MM.1S (cell line): ENCODE measurements around the gene SSBP4.

Source experiments
- DNase-seq: peaks from one replicate; pipeline ENCODE4 v3.0.0-alpha.2; 2015
- H2AFZ ChIP-seq: fragments of 300-600 bp; sonication (generic); 2 replicates; pipeline ENCODE4 v1.6.0; 2016; ENCODE audit warnings: antibody characterized with exemption, low read length
- H3F3A ChIP-seq: fragments of 300-600 bp; sonication (generic); 2 replicates; pipeline ENCODE4 v1.6.1; 2016; ENCODE audit warnings: mild to moderate bottlenecking, antibody characterized with exemption, low read length, moderate library complexity, mixed read lengths; ENCODE audit not compliant: insufficient read depth
- H3K27ac ChIP-seq: fragments of 300-600 bp; sonication (generic); 2 replicates; pipeline ENCODE4 v1.5.1; 2016; ENCODE audit warnings: mild to moderate bottlenecking, low read length
- H3K27me3 ChIP-seq: fragments of 300-600 bp; sonication (generic); replicated peaks from 2 replicates; pipeline ENCODE4 v1.6.0; 2016; ENCODE audit warnings: low read length; ENCODE audit not compliant: insufficient read depth
- H3K36me3 ChIP-seq: fragments of 300-600 bp; sonication (generic); replicated peaks from 2 replicates; pipeline ENCODE4 v1.6.1; 2016; ENCODE audit warnings: mild to moderate bottlenecking, low read length, mixed read lengths; ENCODE audit not compliant: insufficient read depth
- H3K4me1 ChIP-seq: fragments of 300-600 bp; sonication (generic); 2 replicates; pipeline ENCODE4 v1.6.1; 2016; ENCODE audit warnings: low read length, mixed read lengths
- H3K4me2 ChIP-seq: fragments of 300-600 bp; sonication (generic); 2 replicates; pipeline ENCODE4 v1.6.0; 2016; ENCODE audit warnings: low read depth, low read length
- H3K4me3 ChIP-seq: fragments of 300-600 bp; sonication (generic); 2 replicates; pipeline ENCODE4 v1.5.1; 2016; ENCODE audit warnings: low read length, mixed read lengths
- H3K79me2 ChIP-seq: fragments of 300-600 bp; sonication (generic); 2 replicates; pipeline ENCODE4 v1.6.1; 2016; ENCODE audit warnings: mixed run types, low read length, mixed read lengths
- H3K9ac ChIP-seq: fragments of 300-600 bp; sonication (generic); 2 replicates; pipeline ENCODE4 v1.6.1; 2016; ENCODE audit warnings: low read length, mixed read lengths
- H3K9me2 ChIP-seq: fragments of 300-600 bp; sonication (generic); replicated peaks from 2 replicates; pipeline ENCODE4 v1.6.1; 2016; ENCODE audit warnings: mild to moderate bottlenecking, low read length, mixed read lengths; ENCODE audit not compliant: insufficient read depth
- H3K9me3 ChIP-seq: fragments of 300-600 bp; sonication (generic); replicated peaks from 2 replicates; pipeline ENCODE4 v1.6.1; 2016; ENCODE audit warnings: mild to moderate bottlenecking, low read length, mixed read lengths; ENCODE audit not compliant: insufficient read depth
- H4K20me1 ChIP-seq: fragments of 300-600 bp; sonication (generic); 2 replicates; pipeline ENCODE4 v1.6.1; 2016; ENCODE audit warnings: mild to moderate bottlenecking, low read length, moderate library complexity, mixed read lengths; ENCODE audit not compliant: insufficient read depth
- CTCF ChIP-seq: fragments of 300-600 bp; sonication (generic); IDR thresholded peaks from 2 replicates; pipeline ENCODE4 v1.5.1; 2016; ENCODE audit warnings: antibody characterized with exemption, low read length, mixed read lengths
- EZH2 ChIP-seq: fragments of 300-600 bp; sonication (generic); optimal IDR thresholded peaks from 2 replicates; pipeline ENCODE3; 2017; ENCODE audit warnings: low read depth, mild to moderate bottlenecking, antibody characterized with exemption, low read length, mixed read lengths
- EZH2phosphoT487 ChIP-seq: fragments of 300-600 bp; sonication (generic); IDR thresholded peaks from 2 replicates; pipeline ENCODE4 v1.6.1; 2018; ENCODE audit warnings: antibody characterized with exemption, low read length

SSBP4 gene

GRCh38 chr19:18465214-18465963 lies 46.2 kb downstream of the SSBP4 start:
- no peaks in the 10 kb centered on the region for H3F3A ChIP-seq
- H4K20me1 ChIP-seq: peaks cover 19% of the 10 kb centered on the region
- no peaks in the 10 kb centered on the region for H3K4me1 ChIP-seq
- no peaks in the 10 kb centered on the region for H3K27me3 ChIP-seq
- no peak overlapping the region for H2AFZ ChIP-seq
- no peak overlapping the region for H3K4me2 ChIP-seq
- no peaks in the 10 kb centered on the region for H3K9me2 ChIP-seq
- peaks cover 79% of the 10 kb centered on the region for H3K79me2 ChIP-seq
- H3K4me3 ChIP-seq: no peak overlapping the region
- no peak overlapping the region for H3K9ac ChIP-seq
- H3K9me3 ChIP-seq: no peaks in the 10 kb centered on the region
- no peak for TF ChIP-seq CTCF
- TF ChIP-seq EZH2: no peak
- no peak for TF ChIP-seq EZH2phosphoT487
- H3K36me3 ChIP-seq: 0 out of 2 replicates have a peak, but pooled peaks cover 10% of the 10 kb centered on the region
- no peak for DNase-seq
- no peak overlapping the region for H3K27ac ChIP-seq

- Histone ChIP-seq H4K20me1 (peaks cover 19% of the 10 kb centered on the region), H3F3A (no peaks in the 10 kb centered on the region), H3K27me3 (no peaks in the 10 kb centered on the region), H3K4me2 (no peak overlapping the region), H2AFZ (no peak overlapping the region), H3K27ac (no peak overlapping the region), H3K9ac (no peak overlapping the region), H3K79me2 (peaks cover 80% of the 10 kb centered on the region), H3K36me3 (0 out of 2 replicates have a peak, but pooled peaks cover 7% of the 10 kb centered on the region), H3K4me1 (no peaks in the 10 kb centered on the region), H3K9me3 (no peaks in the 10 kb centered on the region), H3K9me2 (no peaks in the 10 kb centered on the region), H3K4me3 (no peak overlapping the region)
- no peak for DNase-seq
- no peak for TF ChIP-seq EZH2
- TF ChIP-seq CTCF: no peak
- TF ChIP-seq EZH2phosphoT487: no peak
Observed at GRCh38 chr19:18465964-18466339, 46.8 kb downstream of the SSBP4 start.

GRCh38 chr19:18466354-18466753 lies 47.2 kb downstream of the SSBP4 start:
- H3K4me1 ChIP-seq: no peaks in the 10 kb centered on the region
- no peak overlapping the region for H3K9ac ChIP-seq
- H3K4me2 ChIP-seq: no peak overlapping the region
- no peak overlapping the region for H3K27ac ChIP-seq
- no peak overlapping the region for H2AFZ ChIP-seq
- H3F3A ChIP-seq: no peaks in the 10 kb centered on the region
- peaks cover 80% of the 10 kb centered on the region for H3K79me2 ChIP-seq
- H4K20me1 ChIP-seq: peaks cover 19% of the 10 kb centered on the region
- H3K9me2 ChIP-seq: no peaks in the 10 kb centered on the region
- no peak for DNase-seq
- no peak overlapping the region for H3K4me3 ChIP-seq
- no peaks in the 10 kb centered on the region for H3K9me3 ChIP-seq
- H3K27me3 ChIP-seq: no peaks in the 10 kb centered on the region
- 0 out of 2 replicates have a peak, but pooled peaks cover 3% of the 10 kb centered on the region for H3K36me3 ChIP-seq
- TF ChIP-seq CTCF: no peak
- no peak for TF ChIP-seq EZH2
- no peak for TF ChIP-seq EZH2phosphoT487
